Right ventricle myocardium superior (tissue), 1 donor: Measurements from ENCODE around the gene FOXJ2. TPM values are rescaled to one million over a fixed set of nuclear protein-coding genes. Genes with fewer than 3 reads are reported as not detected.
"Not testable (repeated sequence)": the region's sequence is repeated elsewhere in the genome, so short reads cannot be mapped to it uniquely, and the experiment has no call there.

ENCODE experiments used
- ATAC-seq: fragments of 200-7000 bp; cut with Tn5 transposase; one replicate; pipeline ENCODE4 v1.9.1; 2020; ENCODE audit warnings: mild to moderate bottlenecking; ENCODE audit not compliant: poor library complexity
- DNase-seq: peaks from one replicate; pipeline ENCODE4 v3.0.0-alpha.2; 2020
- intact Hi-C: fragments of 100-400 bp; cut with DNase I; formaldehyde crosslinking; loops from one replicate; pipeline ENCODE4 v1.11.2; 2022
- total RNA-seq: library from RNA; stranded (reverse); fragmentation: NEBNext Ultra II Directional; extraction: Animal tissue kit (Norgen Biotek cat#: 25700); gene quantifications from one replicate; pipeline ENCODE4 v1.2.1, GENCODE V29; 2021
- donor health status: DM: no; HTN: yes; CAD: no; lungs with severe emphysema.

FOXJ2 gene
- total RNA-seq, 1 donor from 2014 or later: 22.4 TPM

DNA sequence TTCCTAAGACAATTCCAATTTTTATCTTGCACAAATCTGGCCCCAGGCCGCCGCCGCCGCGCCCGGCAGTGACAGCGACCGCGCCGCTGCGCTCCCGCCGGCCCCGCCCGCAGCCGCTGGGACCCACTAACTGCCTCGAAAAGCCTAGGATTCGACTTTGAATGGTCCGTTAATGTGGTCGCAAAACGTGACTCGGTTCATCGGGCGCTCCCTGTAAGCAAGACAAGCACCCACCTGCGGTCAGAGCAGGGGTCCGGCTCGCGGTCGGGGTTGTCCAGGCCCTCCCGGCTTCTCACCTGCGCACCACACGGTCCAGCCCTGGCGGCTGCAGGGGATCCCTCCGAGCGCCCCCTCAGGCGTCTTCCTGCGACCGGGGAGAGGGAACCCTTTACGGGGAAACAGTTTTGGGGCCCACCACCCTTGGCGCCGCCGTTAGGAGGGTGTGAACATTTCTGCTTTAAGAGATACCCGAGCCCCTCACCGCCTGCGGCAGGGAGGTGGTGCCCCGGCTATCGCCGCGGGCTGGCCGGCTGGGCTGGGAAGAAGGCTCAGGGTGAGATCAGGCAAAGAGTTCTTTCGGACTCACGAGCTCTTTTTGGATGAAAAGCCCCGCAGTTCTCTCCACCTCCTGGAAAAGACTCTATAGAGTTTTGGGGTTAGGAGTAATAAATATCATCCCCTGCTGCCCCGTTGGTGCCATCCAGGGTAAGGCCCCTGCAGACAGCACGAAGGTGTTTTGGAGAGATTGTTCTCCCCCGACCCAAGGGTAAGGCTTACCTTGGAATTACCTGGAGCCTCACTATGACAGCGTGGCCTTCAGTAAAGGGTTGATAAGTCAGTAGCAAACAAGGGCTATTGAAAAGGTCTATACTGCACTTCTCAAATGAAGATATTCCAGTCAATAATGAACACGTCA lies 13.6 kb upstream of the FOXJ2 start:
- ATAC-seq (peak; percentile 79), DNase-seq (no peak)
- intact Hi-C loops: no loop called here

DNA sequence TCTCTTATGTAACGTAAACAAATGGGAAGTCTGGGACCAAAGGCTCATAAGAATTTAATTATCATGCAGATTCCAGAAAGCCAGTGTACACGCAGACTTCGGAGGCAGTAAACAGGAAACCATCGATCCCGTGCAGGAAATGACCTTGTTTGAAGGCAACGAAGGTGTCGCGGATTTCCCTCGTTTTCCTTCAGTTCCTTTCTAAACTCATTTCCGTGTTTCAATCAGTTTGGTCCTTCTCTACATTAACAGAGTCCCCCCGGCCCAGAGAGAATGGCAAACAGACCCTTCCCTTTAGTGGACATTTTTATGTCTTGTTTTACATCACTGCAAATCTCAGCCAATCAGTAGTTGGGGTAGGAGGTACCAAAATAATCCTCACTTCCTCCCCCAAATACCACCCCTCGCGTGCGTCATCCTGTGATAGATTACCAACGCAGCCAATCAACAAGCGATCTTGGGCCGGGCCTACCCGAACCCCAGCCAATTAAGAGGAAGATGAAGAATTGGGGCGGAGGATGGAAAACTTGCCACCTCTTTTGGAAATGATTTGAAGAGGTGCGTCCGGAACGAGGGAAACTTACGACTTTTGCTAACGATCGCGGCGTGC lies 6.1 kb upstream of the FOXJ2 start:
- DNase-seq (peak; percentile 96), ATAC-seq (peak; percentile 99)
- intact Hi-C loops: no loop called here

DNA sequence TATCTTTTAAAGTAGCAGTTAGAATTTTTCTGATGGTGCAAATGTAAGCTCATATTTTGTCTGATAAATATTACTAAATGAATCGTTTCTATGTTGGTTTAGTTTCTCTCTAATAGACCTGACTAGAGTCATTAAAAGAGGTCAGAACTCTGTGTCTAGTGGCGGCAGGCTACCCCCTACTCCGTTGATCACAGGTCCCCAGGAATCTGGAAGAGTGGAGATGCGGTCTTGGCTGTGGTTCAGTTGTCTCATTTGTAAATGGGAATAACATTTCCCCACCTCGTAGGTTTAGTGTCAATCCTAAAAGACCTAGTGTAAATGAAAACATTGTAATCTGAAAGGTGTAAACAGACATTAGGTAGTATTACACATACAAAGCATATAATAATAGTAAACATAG lies 4.7 kb upstream of the FOXJ2 start:
- no peak for ATAC-seq
- DNase-seq: no peak
- intact Hi-C loops: no loop called here

DNA sequence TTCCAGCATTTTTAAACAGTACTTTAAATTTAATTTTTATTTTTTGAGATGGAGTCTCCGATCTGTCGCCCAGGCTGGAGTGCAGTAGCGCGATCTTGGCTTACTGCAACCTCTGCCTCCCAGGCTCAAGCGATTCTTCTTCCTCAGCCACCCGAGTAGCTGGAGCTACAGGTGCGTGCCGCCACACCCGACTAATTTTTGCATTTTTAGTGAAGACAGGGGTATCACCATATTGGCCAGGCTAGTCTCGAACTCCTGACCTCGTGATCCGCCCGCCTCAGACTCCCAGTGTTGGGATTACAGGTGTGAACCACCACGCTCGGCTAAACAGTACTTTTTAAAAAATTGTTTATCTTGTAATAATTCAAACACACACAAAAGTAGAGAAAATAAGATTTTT lies 4.2 kb upstream of the FOXJ2 start:
- ATAC-seq: no peak
- intact Hi-C loops: no loop called here
- DNase-seq: no peak

GRCh38 chr12:8030189-8030588 lies 2.3 kb upstream of the FOXJ2 start:
- intact Hi-C loops: loop anchor here (10.0 kb wide), 1 partner anchor 95 kb away; the partner anchor contains the start of gene SLC2A3
- no peak for ATAC-seq
- no peak for DNase-seq

DNA sequence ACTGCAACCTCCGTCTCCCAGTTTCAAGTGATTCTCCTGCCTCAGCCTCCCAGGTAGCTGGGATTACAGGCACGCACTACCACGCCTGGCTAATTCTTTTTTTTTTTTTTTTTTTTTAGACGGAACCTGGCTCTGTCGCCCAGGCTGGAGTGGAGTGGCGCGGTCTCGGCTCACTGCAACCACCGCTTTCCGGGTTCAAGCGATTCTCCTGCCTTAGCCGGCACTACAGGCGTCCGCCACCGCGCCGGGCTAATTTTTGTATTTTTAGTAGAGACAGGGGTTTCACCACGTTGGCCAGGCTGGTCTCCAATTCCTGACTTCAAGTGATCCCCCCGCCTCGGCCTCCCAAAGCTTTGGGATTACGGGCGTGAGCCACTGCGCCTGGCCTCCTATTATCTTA lies 1.5 kb upstream of the FOXJ2 start:
- intact Hi-C loops: loop anchor here (10.0 kb wide), 1 partner anchor 96 kb away; the partner anchor contains the start of gene SLC2A3
- not testable (repeated sequence) for DNase-seq, ATAC-seq

GRCh38 chr12:8031872-8032241 lies 659 bp upstream of the FOXJ2 start:
- DNase-seq (no peak), ATAC-seq (no peak)
- intact Hi-C loops: loop anchor here (10.0 kb wide), 1 partner anchor 97 kb away; the partner anchor contains the start of gene SLC2A3

- intact Hi-C loops: loop anchor here (10.0 kb wide), 1 partner anchor 99 kb away; the partner anchor contains the start of gene SLC2A3
- DNase-seq (peak; percentile 55), ATAC-seq (peak; percentile 55)
Measured at GRCh38 chr12:8033153-8034044, 883 bp downstream of the FOXJ2 start.

GRCh38 chr12:8034802-8035201 lies 2.3 kb downstream of the FOXJ2 start:
- intact Hi-C loops: loop anchor here (10.0 kb wide), 1 partner anchor 100 kb away; the partner anchor contains the start of gene SLC2A3
- DNase-seq: no peak
- ATAC-seq: no peak

DNA sequence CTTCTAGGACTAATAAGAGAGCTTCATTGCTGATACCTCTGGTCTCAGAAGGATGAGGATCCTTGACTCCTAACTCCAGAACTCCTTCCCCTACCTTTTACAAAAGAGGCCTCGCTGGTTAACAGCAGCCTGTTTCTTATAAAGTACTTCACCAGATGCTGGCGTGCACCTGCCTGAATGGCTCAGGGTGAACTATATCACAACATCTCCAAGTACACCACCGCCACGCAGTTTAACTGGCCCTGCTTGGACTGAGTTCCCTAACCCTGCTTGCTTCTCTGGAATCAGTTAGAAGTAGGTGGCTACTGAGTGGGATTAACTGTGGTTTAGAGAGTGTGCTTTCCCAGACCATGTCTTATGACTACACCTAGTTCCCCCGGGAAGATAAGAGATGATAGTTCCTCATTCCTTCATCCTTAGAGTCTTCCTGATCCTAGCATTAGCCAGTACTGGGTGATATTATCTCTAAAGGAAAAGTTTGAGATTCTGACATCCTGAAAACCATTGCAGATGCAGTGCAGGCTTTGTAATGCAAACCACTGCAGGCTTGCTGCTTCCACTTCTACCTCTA lies 3.0 kb downstream of the FOXJ2 start:
- ATAC-seq: no peak
- DNase-seq: no peak
- intact Hi-C loops: loop anchor here (10.0 kb wide), 1 partner anchor 101 kb away; the partner anchor contains the start of gene SLC2A3

GRCh38 chr12:8036346-8036745 lies 3.8 kb downstream of the FOXJ2 start:
- intact Hi-C loops: loop anchor here (10.0 kb wide), 1 partner anchor 102 kb away; the partner anchor contains the start of gene SLC2A3
- DNase-seq: peak; percentile 67
- peak; percentile 36 for ATAC-seq

- ATAC-seq (no peak), DNase-seq (no peak)
- intact Hi-C loops: loop anchor here (10.0 kb wide), 1 partner anchor 102 kb away; the partner anchor contains the start of gene SLC2A3
Measured at GRCh38 chr12:8037046-8037663, 4.6 kb downstream of the FOXJ2 start.

DNA sequence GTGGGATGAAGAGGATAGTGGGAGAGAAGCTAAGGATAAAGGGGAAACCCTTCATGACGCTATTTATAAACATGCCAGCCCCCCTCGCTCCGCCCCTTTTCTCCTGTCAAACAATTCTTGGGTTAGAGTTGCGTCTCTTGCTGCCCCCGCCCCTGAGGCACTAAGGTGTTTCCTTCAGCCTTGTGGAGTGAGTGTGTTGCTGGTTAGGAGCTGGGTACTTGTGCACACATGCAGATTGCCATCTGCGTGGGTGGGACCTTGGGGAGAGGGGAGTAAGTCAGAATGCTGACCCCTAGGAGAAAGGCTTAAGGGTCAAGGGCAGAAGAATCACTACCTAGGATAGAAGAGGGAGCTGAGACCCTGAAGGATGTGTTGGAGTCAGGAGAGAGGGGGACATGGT lies 5.4 kb downstream of the FOXJ2 start:
- DNase-seq (no peak), ATAC-seq (no peak)
- intact Hi-C loops: loop anchor here (10.0 kb wide), 1 partner anchor 103 kb away; the partner anchor contains the start of gene SLC2A3

DNA sequence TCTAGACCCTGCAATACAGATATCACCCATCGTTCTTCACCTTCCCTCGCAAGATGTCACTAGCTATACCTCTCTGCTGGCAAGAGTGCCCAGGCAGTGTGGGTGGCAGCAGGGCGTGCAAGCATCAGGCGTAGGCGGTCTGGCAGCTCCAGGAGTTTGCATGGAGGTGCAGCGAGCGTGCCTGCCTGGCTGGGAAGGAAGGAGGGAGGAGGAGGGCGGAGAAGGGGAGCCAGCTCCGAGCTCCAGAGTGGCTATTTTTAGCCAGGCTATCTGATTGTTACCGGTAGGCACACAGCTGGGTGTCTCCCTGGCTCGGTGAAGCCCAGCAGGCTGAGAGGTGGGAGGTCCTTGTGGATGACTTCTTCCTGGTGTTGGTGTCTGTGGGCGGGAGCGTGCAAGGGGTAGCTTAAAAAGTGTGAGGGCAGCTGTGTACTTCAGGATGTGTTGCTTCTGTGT lies 6.2 kb downstream of the FOXJ2 start:
- peak; percentile 71 for DNase-seq
- intact Hi-C loops: loop anchor here (10.0 kb wide), 1 partner anchor 104 kb away; the partner anchor contains the start of gene SLC2A3
- ATAC-seq: peak; percentile 89

DNA sequence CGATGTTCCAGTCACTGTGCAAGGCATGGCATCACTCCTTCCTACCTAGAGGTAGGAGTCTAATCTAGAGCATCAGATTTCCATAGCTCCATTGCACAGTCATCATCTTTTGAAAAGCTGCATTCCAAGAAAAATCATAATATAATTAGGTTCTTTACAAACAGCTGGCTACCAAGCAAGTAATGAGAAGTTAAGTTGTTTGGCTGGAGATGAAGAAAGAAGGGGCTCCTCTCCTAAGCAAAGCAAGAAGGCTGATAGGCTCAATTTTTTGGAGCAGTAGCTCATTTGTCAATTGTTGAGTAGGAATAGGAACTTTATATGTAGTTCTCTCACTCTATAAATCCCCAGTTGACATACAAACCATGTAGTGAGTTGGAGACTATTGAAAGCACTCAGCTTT lies 8.3 kb downstream of the FOXJ2 start:
- DNase-seq (no peak), ATAC-seq (no peak)
- intact Hi-C loops: no loop called here

DNA sequence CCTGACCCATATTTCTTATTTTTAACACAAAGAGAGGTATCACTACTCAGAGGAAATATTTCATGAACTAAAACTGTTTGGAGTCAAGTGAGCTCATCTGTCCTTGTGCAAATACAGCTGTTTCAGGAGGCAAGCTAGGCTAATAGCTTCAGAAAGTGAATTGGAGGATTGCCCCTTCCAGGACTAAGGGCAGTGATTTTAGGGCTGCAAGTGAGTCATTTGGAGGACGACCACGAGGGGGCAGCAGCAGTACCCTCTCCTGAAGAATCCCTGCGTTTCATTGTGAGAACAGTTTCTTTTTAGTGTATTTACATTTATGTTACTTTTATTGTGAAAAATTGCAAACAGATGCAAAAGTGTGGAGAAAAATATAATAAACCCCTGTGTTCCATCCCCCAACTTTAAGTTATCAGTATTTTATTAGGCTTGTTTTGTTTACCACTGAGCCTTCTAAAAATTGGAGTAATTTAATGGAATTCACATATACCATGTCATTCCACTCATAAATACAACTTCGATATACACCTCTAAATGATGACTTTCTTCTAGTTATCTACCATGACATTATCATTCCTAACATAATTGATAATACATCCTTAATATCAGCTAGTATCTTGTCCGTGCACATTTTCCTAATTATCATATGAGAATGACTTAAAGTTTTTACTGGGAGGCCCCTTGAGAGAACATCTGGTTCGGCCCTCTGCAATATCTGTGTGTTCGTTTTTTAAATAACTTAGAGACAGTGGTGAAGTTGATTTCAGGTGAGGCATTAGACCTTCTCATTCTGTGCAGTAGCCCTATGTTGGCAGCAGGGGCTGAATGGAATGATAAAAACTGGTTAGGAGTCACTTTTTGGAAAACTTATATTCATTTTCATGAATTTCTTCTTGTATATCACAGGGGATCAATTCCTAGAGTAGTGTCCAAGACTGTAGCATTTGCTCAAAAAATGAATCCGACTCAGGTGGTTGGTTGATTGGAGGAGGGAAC lies 13.7 kb downstream of the FOXJ2 start:
- intact Hi-C loops: no loop called here
- ATAC-seq: peak; percentile 83

More for the DNA sequence above, 13.7 kb downstream of the FOXJ2 start:
- DNase-seq: peak; percentile 87
